ENCODE data around the gene CENATAC.

DNA sequence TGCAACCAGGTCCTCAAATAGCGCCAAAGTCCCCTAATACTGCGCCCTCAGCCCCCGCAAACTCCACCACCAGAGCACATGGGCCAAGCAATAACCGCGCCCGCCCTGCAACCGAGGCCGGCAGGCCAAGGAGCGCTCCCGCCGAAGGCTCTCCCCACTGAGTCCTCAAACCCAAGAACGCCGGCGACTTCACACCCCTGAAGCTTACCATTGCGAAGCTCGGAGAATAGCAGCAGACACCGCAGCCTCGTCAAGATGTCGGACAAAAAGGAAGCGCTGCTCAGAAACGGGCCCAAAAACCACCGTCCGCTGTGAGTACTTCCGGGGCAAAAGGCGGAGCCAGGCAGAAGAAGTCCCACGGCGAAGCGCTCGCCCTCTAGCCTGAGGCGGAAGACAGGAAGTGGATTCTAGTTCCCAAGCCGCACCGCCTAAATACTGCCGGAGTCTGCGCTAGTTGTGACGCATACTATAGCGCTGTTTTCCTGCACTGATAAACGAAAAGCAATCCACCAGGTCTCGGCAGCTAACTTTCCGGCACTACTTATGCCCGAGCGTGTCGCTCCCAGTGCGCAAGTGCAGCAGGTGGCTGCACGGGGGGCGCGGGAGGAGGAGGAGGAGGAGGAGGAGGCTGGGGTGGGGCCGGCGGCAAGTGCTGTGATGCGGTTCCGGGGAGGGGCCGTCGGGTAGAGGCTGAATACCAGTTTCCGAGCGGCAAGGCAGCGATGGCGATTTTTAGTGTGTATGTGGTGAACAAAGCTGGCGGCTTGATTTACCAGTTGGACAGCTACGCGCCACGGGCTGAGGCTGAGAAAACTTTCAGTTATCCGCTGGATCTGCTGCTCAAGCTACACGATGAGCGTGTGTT, 20.4 kb downstream of the CENATAC start, which contains the start of the genes RPS25 and TRAPPC4:
- TF ChIP-seq CTCF (IDR thresholded peaks at IDR 0.05; ENCODE audit: poor library complexity, severe bottlenecking) (peak; percentile 35), EP300 (conservative IDR thresholded peaks at IDR 0.05; ENCODE audit: poor library complexity, severe bottlenecking) (peak; percentile 60), RAD21 (conservative IDR thresholded peaks at IDR 0.05) (peak; percentile 20), POLR2AphosphoS5 (IDR thresholded peaks at IDR 0.05) (peak; percentile 82), REST (IDR thresholded peaks at IDR 0.05; ENCODE audit: borderline replicate concordance) (peak; percentile 29), EZH2 (IDR thresholded peaks at IDR 0.05; ENCODE audit: borderline replicate concordance, insufficient read depth, low read length, poor library complexity, severe bottlenecking) (no peak), SMC3 (conservative IDR thresholded peaks at IDR 0.05; ENCODE audit: poor library complexity) (no peak), TAF1 (IDR thresholded peaks at IDR 0.05; ENCODE audit: low read depth) (peak; percentile 75), MXI1 (conservative IDR thresholded peaks at IDR 0.05; ENCODE audit: poor library complexity, severe bottlenecking) (peak; percentile 97)

Data from neural cell (in vitro differentiated cells).